Stimulated activated CD8-positive, alpha-beta memory T cell treated with anti-CD3 and anti-CD28 coated beads, Interleukin-4, amount 100 ng/mL, for 24 hours (primary cell): Measurements from ENCODE around the gene ATP13A5.

ENCODE experiments used
- DNase-seq: peaks from one replicate; pipeline ENCODE4 v3.0.0-alpha.2; 2020; ENCODE audit warnings: low read depth

ATP13A5 gene

GRCh38 chr3:193253986-193254660, 124.4 kb downstream of the ATP13A5 start:
- no peak for DNase-seq

GRCh38 chr3:193250492-193250891, 128.1 kb downstream of the ATP13A5 start:
- DNase-seq: no peak

- no peak for DNase-seq
Measured at GRCh38 chr3:193248848-193249468, 129.6 kb downstream of the ATP13A5 start.

- DNase-seq: no peak
Measured at GRCh38 chr3:193243571-193243970, 135.0 kb downstream of the ATP13A5 start.

GRCh38 chr3:193241716-193242115, 136.8 kb downstream of the ATP13A5 start:
- DNase-seq: no peak

GRCh38 chr3:193240850-193241706, 137.5 kb downstream of the ATP13A5 start, which contains the start of gene PLAAT1:
Gene PLAAT1 (plus strand): TSS chr3:193241222. CDS start chr3:193255651, 14,429 bp downstream.
- DNase-seq: no peak

- DNase-seq: no peak
Measured at GRCh38 chr3:193240436-193240849, 138.1 kb downstream of the ATP13A5 start.

- no peak for DNase-seq
Measured at GRCh38 chr3:193237030-193237429, 141.5 kb downstream of the ATP13A5 start.

GRCh38 chr3:193236599-193236998, 142.0 kb downstream of the ATP13A5 start:
- no peak for DNase-seq

- DNase-seq: no peak
Measured at GRCh38 chr3:193231201-193231600, 147.4 kb downstream of the ATP13A5 start.

- no peak for DNase-seq
Measured at GRCh38 chr3:193230610-193231009, 147.9 kb downstream of the ATP13A5 start.

- no peak for DNase-seq
Measured at GRCh38 chr3:193229851-193230420, 148.6 kb downstream of the ATP13A5 start.

GRCh38 chr3:193228206-193228605, 150.3 kb downstream of the ATP13A5 start:
- DNase-seq: no peak

- no peak for DNase-seq
Measured at GRCh38 chr3:193225302-193226125, 153.0 kb downstream of the ATP13A5 start.
